Measurements from ENCODE around the gene ARHGEF16.

Gene ARHGEF16

DNA sequence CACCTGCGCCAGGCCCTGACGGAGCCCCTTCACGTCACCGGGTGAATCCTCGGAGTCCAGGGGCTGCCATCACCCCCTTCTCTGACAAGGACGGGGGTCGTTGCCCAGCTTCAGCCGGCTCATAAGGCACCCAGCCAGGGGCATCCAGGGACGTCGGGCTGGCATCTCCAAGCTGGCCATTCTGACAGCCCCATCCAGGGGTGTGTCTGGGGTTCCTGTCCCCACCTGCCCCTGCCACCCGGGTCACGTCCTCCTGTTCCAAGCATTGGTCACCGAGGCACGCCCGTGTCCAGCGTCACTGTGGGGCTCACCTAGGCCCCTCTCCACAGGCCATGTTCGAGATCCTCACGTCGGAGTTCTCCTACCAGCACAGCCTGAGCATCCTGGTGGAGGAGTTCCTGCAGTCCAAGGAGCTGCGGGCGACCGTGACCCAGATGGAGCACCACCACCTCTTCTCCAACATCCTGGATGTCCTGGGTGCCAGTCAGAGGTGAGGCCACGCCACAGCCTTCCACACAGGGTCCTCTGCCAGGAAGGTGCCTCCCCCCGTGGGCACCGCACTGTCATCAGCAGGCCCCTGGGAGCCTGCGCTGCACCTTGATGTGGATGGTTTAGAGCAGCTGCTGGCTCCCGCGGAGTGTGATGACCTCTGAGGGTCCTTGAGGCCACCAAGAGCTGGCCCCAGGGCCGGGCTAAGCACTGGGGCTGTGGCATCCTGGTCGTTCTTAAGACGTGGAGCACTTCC is 14.8 kb downstream of the ARHGEF16 start:
- FAIRE-seq = no peak

DNA sequence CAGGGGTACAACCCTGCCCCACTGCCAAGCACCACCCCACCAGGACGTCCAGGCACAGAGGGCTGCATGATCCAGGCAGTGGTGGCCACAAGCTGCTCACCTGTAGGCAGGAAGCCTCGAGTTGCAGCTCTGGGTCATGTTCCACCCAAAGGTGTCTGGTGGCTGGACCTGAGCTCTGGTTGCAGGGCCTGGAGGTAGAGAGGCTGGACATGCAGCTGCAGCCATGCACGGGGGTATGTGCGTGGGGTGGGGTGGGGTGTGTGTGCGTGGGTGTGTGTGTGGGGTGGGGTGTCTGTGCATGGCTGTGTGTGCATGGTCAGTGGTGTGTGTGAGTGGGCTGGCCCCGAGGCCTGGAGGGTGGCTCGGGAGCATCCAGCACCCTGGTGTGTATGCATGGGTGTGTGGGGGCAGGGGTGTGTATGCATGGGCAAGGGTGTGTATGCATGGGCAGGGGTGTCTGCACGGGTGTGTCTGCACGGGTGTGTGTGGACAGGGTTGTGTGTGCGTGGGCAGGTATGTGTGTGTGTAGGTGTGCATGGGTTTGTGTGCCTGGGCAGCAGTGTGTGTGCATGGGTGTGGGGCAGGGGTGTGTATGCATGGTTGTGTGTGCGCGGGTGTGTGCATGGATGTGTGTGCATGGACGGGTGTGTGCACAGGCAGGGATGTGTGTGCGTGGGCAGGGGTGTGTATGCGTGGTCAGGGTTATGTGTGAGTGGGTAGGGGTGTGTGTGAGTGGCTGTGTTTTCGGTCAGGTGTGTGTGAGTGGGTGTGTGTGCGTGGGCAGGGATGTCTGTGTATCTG is 15.6 kb downstream of the ARHGEF16 start:
- no peak for FAIRE-seq

DNA sequence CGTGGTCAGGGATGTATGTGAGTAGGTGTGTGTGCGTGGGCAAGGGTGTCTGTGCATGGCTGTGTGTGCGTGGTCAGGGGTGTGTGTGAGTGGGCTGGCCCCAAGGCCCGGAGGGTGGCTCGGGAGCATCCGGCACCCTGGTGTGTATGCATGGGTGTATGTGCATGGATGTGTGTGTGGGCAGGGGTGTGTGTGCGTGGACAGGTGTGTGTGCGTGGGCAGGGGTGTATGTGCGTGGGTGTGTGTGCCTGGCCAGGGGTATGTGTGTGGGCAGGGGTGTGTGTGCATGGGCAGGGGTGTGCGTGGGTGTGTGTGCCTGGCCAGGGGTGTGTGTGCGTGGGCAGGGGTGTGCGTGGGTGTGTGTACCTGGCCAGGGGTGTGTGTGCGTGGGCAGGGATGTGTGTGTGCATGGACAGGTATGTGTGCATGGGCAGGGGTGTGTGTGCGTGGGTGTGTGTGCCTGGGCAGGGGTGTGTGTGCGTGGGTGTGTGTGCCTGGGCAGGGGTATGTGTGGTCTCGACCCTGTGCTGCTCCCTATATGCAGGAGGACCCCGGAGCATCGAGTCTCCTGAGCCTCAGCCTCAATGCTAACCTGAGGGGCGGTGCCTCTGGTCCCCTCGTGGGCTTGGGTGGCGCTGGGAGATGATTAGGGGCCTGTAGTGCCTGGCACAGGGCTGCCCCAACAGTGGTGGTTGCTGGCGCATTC is 16.3 kb downstream of the ARHGEF16 start:
- no peak for FAIRE-seq

DNA sequence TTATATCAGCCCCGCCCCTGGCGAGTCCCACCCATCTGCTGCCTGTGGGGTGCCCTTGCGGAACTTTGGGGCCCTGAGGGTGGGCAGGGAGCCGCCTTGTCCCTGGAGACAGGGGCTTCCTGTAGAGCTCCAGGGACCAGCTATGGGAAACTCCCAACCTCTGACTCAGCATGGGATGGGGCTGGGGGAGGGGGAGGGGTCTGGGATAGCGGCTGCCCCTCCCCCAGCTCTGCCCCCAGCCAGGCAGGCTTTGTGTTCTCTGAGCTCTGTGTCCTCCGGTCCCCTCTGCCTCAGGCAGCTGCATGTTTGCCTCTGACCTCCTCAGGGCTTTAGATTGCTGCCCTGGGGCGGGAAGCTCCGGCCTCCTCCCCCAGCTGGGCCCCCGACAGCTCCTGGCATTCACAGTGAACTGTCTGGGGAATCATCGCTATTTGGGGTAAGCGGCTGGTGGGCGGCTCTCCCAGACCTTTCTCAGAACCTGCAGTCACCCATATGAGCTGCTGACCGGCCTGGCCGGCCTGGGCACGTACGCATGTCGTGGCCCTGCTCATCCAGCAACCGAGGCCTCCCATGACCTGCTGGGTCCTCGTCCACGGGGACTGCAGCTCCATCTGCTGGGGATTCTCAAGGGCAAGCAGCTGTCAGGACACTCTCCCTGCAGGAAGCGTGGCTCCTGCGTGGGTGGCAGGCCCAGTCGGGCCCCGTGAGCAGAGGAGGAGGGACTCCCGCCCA is 17.1 kb downstream of the ARHGEF16 start:
- FAIRE-seq = no peak

GRCh38 chr1:3472088-3472850 is 17.8 kb downstream of the ARHGEF16 start:
- FAIRE-seq = no peak

GRCh38 chr1:3472906-3473305 is 18.4 kb downstream of the ARHGEF16 start:
- no peak for FAIRE-seq

GRCh38 chr1:3473381-3473844 is 18.9 kb downstream of the ARHGEF16 start:
- FAIRE-seq = no peak

DNA sequence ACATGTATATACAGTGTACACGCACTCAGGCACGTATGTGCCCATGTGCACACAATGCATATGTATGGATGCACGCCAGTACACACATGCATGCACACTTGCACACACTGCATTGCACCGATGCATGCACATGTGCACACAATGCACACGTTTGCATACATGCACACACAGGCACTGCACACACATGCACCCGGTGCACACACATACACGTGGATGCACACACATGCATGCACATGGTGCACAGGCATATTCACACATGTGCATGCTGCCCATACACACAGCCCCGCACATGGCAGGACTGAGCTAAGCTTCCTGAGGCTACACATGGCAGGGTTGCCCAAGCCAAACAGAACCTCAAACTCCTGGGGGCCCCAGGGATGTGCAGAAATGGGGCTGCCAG is 19.6 kb downstream of the ARHGEF16 start:
- no peak for FAIRE-seq

- FAIRE-seq = no peak
Observed at GRCh38 chr1:3474421-3474820, 20.0 kb downstream of the ARHGEF16 start.

GRCh38 chr1:3475839-3476573 is 21.5 kb downstream of the ARHGEF16 start:
- FAIRE-seq = no peak

GRCh38 chr1:3476666-3477065 is 22.2 kb downstream of the ARHGEF16 start:
- no peak for FAIRE-seq

GRCh38 chr1:3477241-3477995 is 23.0 kb downstream of the ARHGEF16 start:
- no peak for FAIRE-seq

DNA sequence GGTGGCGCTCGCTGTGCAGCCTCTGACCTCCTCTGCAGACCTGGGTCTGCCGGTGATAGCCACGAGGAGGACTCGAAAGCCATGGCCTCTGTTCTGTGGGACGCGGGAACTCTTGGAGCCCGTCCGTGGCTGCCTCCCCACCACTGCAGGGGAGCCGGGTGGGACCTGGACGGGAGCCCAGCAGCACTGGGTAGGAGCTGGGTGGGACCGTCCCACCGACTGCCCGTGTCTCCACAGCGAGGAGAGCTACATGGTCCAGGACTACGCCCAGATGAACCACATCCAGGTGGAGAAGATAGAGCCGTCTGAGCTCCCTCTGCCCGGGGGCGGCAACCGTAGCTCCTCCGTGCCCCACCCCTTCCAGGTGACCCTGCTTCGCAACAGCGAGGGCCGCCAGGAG is 23.7 kb downstream of the ARHGEF16 start:
- FAIRE-seq = no peak

DNA sequence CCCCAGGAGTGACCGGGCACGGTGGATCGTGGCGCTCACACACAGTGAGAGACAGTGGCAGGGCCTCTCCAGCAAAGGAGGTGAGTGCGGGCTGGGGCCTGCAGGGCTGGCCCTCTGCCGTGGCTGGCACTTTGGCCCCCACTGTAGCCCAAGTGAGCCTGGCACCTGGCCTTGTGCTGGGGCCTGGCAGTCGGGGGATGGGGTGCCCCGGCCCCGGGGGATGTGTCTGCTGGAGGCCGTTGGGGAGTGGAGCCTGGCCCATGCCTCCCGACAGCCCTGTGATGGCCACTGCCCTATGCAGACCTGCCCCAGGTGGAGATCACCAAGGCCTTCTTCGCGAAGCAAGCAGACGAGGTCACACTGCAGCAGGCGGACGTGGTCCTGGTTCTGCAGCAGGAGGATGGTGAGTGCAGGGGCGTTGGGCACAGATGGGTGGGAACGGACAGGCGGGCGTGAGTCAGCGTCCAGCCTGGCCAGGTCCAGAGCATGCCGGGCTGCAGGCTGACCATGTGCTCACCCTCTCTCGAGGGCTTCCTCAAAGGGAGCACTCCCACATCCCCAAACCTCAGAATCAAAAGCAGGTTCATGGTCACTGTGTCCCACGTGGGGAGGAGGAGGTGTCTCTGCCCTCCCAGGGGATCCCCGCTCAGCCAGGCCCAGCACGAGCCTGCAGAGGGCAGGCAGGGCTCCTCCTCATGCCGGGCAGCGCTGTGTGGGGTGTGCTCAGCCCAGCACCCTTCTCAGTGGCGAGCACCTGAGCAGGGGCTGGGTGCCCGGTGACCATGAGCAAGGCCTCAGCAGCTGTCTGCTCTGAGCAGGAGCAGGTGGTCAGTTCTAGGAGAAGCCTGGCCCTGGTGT is 25.3 kb downstream of the ARHGEF16 start:
- FAIRE-seq = no peak

DNA sequence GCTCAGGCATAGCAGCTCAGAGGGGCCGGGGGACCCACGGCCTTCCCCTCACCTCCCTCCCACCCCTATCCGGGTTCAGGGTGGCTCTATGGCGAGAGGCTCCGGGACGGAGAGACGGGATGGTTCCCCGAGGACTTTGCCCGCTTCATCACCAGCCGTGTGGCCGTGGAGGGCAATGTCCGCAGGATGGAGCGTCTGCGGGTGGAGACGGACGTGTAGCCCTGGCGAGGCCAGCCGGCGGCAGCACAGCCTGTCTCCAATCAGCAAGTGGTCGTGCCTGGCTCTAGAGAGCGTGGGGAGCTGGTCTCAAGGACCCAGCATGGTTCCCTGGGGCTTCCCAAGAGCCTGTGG is 25.9 kb downstream of the ARHGEF16 start:
- FAIRE-seq = no peak

DNA sequence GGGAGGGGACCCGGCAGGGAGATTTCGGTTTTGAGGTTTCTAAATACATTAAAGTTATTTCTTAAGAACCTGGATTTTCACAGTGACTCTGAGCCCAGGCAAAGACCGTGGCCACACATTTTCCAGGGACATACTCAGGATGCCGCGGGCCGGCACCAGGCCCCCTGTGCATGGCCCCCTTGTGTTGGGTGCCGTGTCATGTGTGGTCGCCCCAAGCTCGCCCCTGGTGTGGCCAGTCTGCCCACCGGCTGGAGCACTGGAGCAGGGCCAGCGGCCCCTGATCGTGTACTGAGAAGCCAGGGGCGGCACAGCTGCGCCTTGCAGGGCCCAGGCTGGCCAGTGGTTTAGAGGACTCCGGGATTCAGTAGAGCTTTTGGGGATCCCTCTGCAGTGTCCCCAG is 26.6 kb downstream of the ARHGEF16 start:
- no peak for FAIRE-seq

DNA sequence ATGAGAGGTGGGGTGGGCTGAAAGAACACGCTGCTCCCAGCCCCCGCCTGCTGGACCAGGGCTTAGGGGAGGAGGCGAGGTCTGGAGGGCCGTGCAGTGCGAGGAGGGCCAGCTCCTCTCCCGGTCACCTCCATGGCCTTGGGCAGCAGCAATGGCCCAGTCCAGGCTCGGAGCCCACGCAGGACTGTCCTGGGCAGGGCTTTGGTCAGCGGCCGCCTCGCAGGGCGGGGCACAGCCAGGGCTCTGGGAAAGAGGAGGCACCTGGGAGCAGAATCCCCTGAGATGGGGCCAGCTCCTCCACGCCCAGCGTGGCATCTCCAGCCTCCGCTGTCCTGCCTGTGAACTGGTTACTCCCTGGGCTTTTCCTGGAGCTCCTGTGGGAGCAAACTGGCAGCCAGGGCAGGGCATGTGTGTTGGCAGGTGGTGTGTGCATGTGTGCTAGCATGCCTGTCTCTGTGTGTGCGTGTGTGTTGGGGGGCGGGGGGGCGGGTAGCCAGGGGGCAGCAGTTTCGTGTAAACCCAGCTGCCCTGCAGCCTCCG is 27.4 kb downstream of the ARHGEF16 start:
- FAIRE-seq = no peak

GRCh38 chr1:3482378-3482849 is 27.9 kb downstream of the ARHGEF16 start:
- FAIRE-seq = no peak

GRCh38 chr1:3483380-3483779 is 28.9 kb downstream of the ARHGEF16 start:
- FAIRE-seq = no peak

Data from TTC549 (cell line).